GM12891 (cell line): ENCODE results near the gene CARF.

Source experiments
- POLR2AphosphoS5 ChIP-seq: IDR thresholded peaks from 2 replicates; pipeline ENCODE4 v1.6.1; 2011; ENCODE audit warnings: low read depth, low read length, control low read depth
- TAF1 ChIP-seq: IDR thresholded peaks from 2 replicates; pipeline ENCODE4 v1.6.1; 2011; ENCODE audit warnings: low read depth, low read length, control low read depth

- TF ChIP-seq POLR2AphosphoS5 (no peak), TAF1 (no peak)
Observed at GRCh38 chr2:202990501-202990900, 78.4 kb downstream of the CARF start.
